OCI-LY7 (cell line): ENCODE results near the gene EDN2. TPM values are rescaled to one million over a fixed set of nuclear protein-coding genes. Genes with fewer than 3 reads are reported as not detected.

Source experiments
- BruUV-seq: library from RNA; stranded (reverse); fragments of 400-500 nt; replicated peaks from 2 replicates; lab custom pipeline; 2021; lab: Mats Ljungman, UMichigan
- CTCF ChIA-PET: fragments of 300-600 bp; sonication (Branson Sonifier 250); formaldehyde crosslinking; loops from one replicate; lab custom pipeline; 2022; ENCODE audit warnings: antibody characterized with exemption; ENCODE audit not compliant: unreplicated experiment; lab: Charles Lee
- POLR2A ChIA-PET: fragments of 300-600 bp; sonication (Branson Sonifier 250); formaldehyde crosslinking; loops from one replicate; lab custom pipeline; 2022; ENCODE audit warnings: antibody characterized with exemption; lab: Charles Lee
- DNase-seq: peaks from one replicate; pipeline ENCODE4 v3.0.0-alpha.2; 2015; ENCODE audit warnings: low spot score
- H2AFZ ChIP-seq: fragments of 200-600 bp; sonication (generic), shearing (Covaris generic); 2 replicates; pipeline ENCODE4 v1.6.1; 2014; ENCODE audit warnings: mild to moderate bottlenecking, antibody characterized with exemption, low read length, moderate library complexity
- H3K27ac ChIP-seq: fragments of 200-600 bp; sonication (generic); 2 replicates; pipeline ENCODE4 v1.5.1; 2014; ENCODE audit warnings: mixed run types, low read depth, mild to moderate bottlenecking, moderate library complexity, low read length, inconsistent platforms; ENCODE audit not compliant: poor library complexity, severe bottlenecking
- H3K36me3 ChIP-seq: fragments of 200-600 bp; sonication (generic); 2 replicates; pipeline ENCODE4 v1.6.1; 2014; ENCODE audit warnings: mild to moderate bottlenecking, antibody characterized with exemption, low read length, moderate library complexity, mixed read lengths; ENCODE audit not compliant: insufficient read depth
- H3K4me1 ChIP-seq: fragments of 200-600 bp; sonication (generic); 2 replicates; pipeline ENCODE4 v1.5.1; 2014; ENCODE audit warnings: mild to moderate bottlenecking, low read length; ENCODE audit not compliant: insufficient read depth, poor library complexity, severe bottlenecking
- H3K4me2 ChIP-seq: fragments of 200-600 bp; sonication (generic); 2 replicates; pipeline ENCODE4 v1.6.1; 2014; ENCODE audit warnings: mild to moderate bottlenecking, low read length
- H3K4me3 ChIP-seq: fragments of 200-600 bp; sonication (generic); 2 replicates; pipeline ENCODE4 v1.5.1; 2014; ENCODE audit warnings: mild to moderate bottlenecking, low read depth, low read length; ENCODE audit not compliant: poor library complexity, severe bottlenecking
- H3K79me2 ChIP-seq: fragments of 200-600 bp; sonication (generic); 2 replicates; pipeline ENCODE4 v1.6.1; 2016; ENCODE audit warnings: low read depth, mild to moderate bottlenecking, low read length, moderate library complexity, mixed read lengths; ENCODE audit not compliant: insufficient read depth
- H3K9me2 ChIP-seq: fragments of 200-600 bp; sonication (generic); 2 replicates; pipeline ENCODE4 v1.6.1; 2016; ENCODE audit warnings: mild to moderate bottlenecking, low read length, mixed read lengths; ENCODE audit not compliant: insufficient read depth
- H3K9me3 ChIP-seq: fragments of 200-600 bp; sonication (generic); 2 replicates; pipeline ENCODE4 v1.6.1; 2014; ENCODE audit warnings: mild to moderate bottlenecking, mixed run types, low read length, mixed read lengths
- H4K20me1 ChIP-seq: fragments of 200-600 bp; sonication (generic); 2 replicates; pipeline ENCODE4 v1.6.1; 2014; ENCODE audit warnings: mild to moderate bottlenecking, antibody characterized with exemption, low read length, moderate library complexity, mixed read lengths; ENCODE audit not compliant: insufficient read depth
- CTCF ChIP-seq: fragments of 200-600 bp; sonication (generic); conservative IDR thresholded peaks from 2 replicates; pipeline ENCODE4 v1.5.1; 2014; ENCODE audit warnings: mild to moderate bottlenecking, antibody characterized with exemption, low read length, moderate library complexity, mixed read lengths
- EZH2phosphoT487 ChIP-seq: fragments of 200-600 bp; sonication (generic); IDR thresholded peaks from 2 replicates; pipeline ENCODE4 v1.6.1; 2018; ENCODE audit warnings: low read depth, borderline replicate concordance, mild to moderate bottlenecking, mixed run types, antibody characterized with exemption, low read length, moderate library complexity, mixed read lengths
- intact Hi-C: fragments of 100-400 bp; cut with micrococcal nuclease; formaldehyde crosslinking; loops from one replicate; pipeline ENCODE4 v1.10.0; 2022; ENCODE audit not compliant: unreplicated experiment
- total RNA-seq, 2 experiments: library from RNA; depleted of rRNA in 1 of 2; stranded (reverse); fragments of >200 nt in 1 of 2; shearing (Covaris generic) in 1 of 2; gene quantifications; 2 replicates each; pipeline ENCODE4 v1.2.3, GENCODE V29; 2014 to 2022

The EDN2 gene
- total RNA-seq, 2 experiments from 2014 or later: not detected

- Histone ChIP-seq H3K4me3 (no peak overlapping the region), H3K79me2 (no peaks in the 10 kb centered on the region), H3K27ac (no peak overlapping the region), H3K36me3 (no peaks in the 10 kb centered on the region), H3K9me3 (no peaks in the 10 kb centered on the region), H2AFZ (no peak overlapping the region), H3K9me2 (no peaks in the 10 kb centered on the region), H3K4me1 (no peaks in the 10 kb centered on the region), H4K20me1 (no peaks in the 10 kb centered on the region), H3K4me2 (no peak overlapping the region)
- DNase-seq: no peak
- CTCF ChIA-PET: no interaction called here
- intact Hi-C loops: no loop called here
- TF ChIP-seq CTCF (no peak), EZH2phosphoT487 (no peak)
- BruUV-seq: no TSS peak
- POLR2A ChIA-PET: interaction anchor here (0.6 kb wide), 1 partner anchor 344 kb away, joined by 3 read pairs; no protein-coding TSS in a partner anchor
Observed at GRCh38 chr1:41479808-41480160, 4.7 kb downstream of the EDN2 start.

GRCh38 chr1:41479000-41479807, 5.3 kb downstream of the EDN2 start:
- POLR2A ChIA-PET: no interaction called here

More at GRCh38 chr1:41479000-41479807, 5.3 kb downstream of the EDN2 start:
- no peak overlapping the region for H3K4me2 ChIP-seq
- no peak for DNase-seq
- CTCF ChIA-PET: no interaction called here
- no peaks in the 10 kb centered on the region for H3K4me1 ChIP-seq
- H4K20me1 ChIP-seq: no peaks in the 10 kb centered on the region
- H3K9me2 ChIP-seq: no peaks in the 10 kb centered on the region
- no peak overlapping the region for H3K4me3 ChIP-seq
- H3K9me3 ChIP-seq: no peaks in the 10 kb centered on the region
- no TSS peak for BruUV-seq
- intact Hi-C loops: no loop called here
- no peaks in the 10 kb centered on the region for H3K36me3 ChIP-seq
- H3K79me2 ChIP-seq: no peaks in the 10 kb centered on the region
- H3K27ac ChIP-seq: no peak overlapping the region
- H2AFZ ChIP-seq: no peak overlapping the region
- no peak for TF ChIP-seq EZH2phosphoT487
- TF ChIP-seq CTCF: no peak
